HepG2 (cell line): Measurements from ENCODE around the gene PSMB10. TPM values are rescaled to one million over a fixed set of nuclear protein-coding genes. Genes with fewer than 3 reads are reported as not detected.

Experiments
- CEBPB ChIP-seq: IDR thresholded peaks from 2 replicates; pipeline ENCODE4 v1.6.1; 2011; ENCODE audit warnings: low read depth, low read length, improper control_type of control experiment, borderline replicate concordance
- ELF1 ChIP-seq: sonication (generic); formaldehyde crosslinking; IDR thresholded peaks from 2 replicates; pipeline ENCODE4 v1.4.0; 2020; ENCODE audit warnings: missing genetic modification reagents
- KDM2A ChIP-seq: sonication (generic); formaldehyde crosslinking; IDR thresholded peaks from 2 replicates; pipeline ENCODE4 v1.4.0; 2020; ENCODE audit warnings: low read depth, missing genetic modification reagents, borderline replicate concordance
- SSRP1 ChIP-seq: IDR thresholded peaks from 2 replicates; pipeline ENCODE4 v1.6.1; 2016; ENCODE audit warnings: control low read depth
- ZMYM4 ChIP-seq: sonication (generic); formaldehyde crosslinking; IDR thresholded peaks from 2 replicates; pipeline ENCODE4 v1.8.1; 2023; ENCODE audit warnings: mild to moderate bottlenecking, missing genetic modification reagents
- ZNF224 ChIP-seq: sonication (generic); formaldehyde crosslinking; IDR thresholded peaks from 2 replicates; pipeline ENCODE4 v1.5.0; 2020; ENCODE audit warnings: mild to moderate bottlenecking, missing genetic modification reagents
- ZNF354B ChIP-seq: sonication (generic); formaldehyde crosslinking; IDR thresholded peaks from 2 replicates; pipeline ENCODE4 v1.8.0; 2022; ENCODE audit warnings: mild to moderate bottlenecking, missing genetic modification reagents
- ZNF670 ChIP-seq: sonication (generic); formaldehyde crosslinking; IDR thresholded peaks from 2 replicates; pipeline ENCODE4 v1.8.0; 2022; ENCODE audit warnings: mild to moderate bottlenecking, missing genetic modification reagents, borderline replicate concordance
- ZNF703 ChIP-seq: sonication (generic); formaldehyde crosslinking; IDR thresholded peaks from 2 replicates; pipeline ENCODE4 v1.5.1; 2020; ENCODE audit warnings: missing genetic modification reagents, mild to moderate bottlenecking, moderate library complexity, borderline replicate concordance
- ZNF781 ChIP-seq: sonication (generic); formaldehyde crosslinking; IDR thresholded peaks from 2 replicates; pipeline ENCODE4 v1.5.1; 2020; ENCODE audit warnings: borderline replicate concordance, mild to moderate bottlenecking, missing genetic modification reagents; ENCODE audit errors: not compliant biosample characterization
- ZNF841 ChIP-seq: sonication (generic); formaldehyde crosslinking; IDR thresholded peaks from 2 replicates; pipeline ENCODE4 v1.8.1; 2023; ENCODE audit warnings: missing genetic modification reagents, borderline replicate concordance
- polyA plus RNA-seq, 8 experiments: library from polyadenylated mRNA; depleted of rRNA in 3 of 8; stranded (reverse) in 7 of 8; unstranded in 1 of 8; fragments of >200 nt; fragmentation: Illumina TruSeq in 4 of 8; extraction: Trizol in 4 of 8; gene quantifications; 2 replicates each; pipeline versions ENCODE4 v1.2.1 to v1.2.3, GENCODE V29; 2011 to 2016; ENCODE audit warnings: low read depth in 4 of 8, missing spikeins in 1 of 8, mixed read lengths in 1 of 8; ENCODE audit not compliant: insufficient read depth in 1 of 8
- total RNA-seq, 5 experiments: library from RNA; depleted of rRNA; stranded (reverse); fragments of >200 nt; fragmentation: Illumina TruSeq; extraction: Trizol; gene quantifications; 2 replicates each; pipeline ENCODE4 v1.2.3, GENCODE V29; 2016; ENCODE audit warnings: low read depth in 1 of 5
- TF ChIP-seq, protein P1 (sequence below): sonication (generic); formaldehyde crosslinking; IDR thresholded peaks from 2 replicates; pipeline ENCODE4 v1.5.1; 2020; ENCODE audit warnings: mild to moderate bottlenecking, missing genetic modification reagents, moderate library complexity
- TF ChIP-seq, protein P2 (sequence below): sonication (generic); formaldehyde crosslinking; IDR thresholded peaks from 2 replicates; pipeline ENCODE4 v1.8.1; 2023; ENCODE audit warnings: mild to moderate bottlenecking, moderate library complexity, missing genetic modification reagents
- TF ChIP-seq, protein P3 (sequence below): sonication (generic); formaldehyde crosslinking; IDR thresholded peaks from 2 replicates; pipeline ENCODE4 v1.4.0; 2020; ENCODE audit warnings: mild to moderate bottlenecking, missing genetic modification reagents
- TF ChIP-seq, protein P4 (sequence below): IDR thresholded peaks from 2 replicates; pipeline ENCODE4 v1.6.1; 2016; ENCODE audit warnings: mild to moderate bottlenecking, missing biosample characterization, missing genetic modification reagents

Gene PSMB10
- total and polyA plus RNA-seq, 2 of the 13 experiments (the other 11 are each of a cell fraction or from before 2014, with no cell fraction given) = 12.7 to 65.9 TPM

DNA sequence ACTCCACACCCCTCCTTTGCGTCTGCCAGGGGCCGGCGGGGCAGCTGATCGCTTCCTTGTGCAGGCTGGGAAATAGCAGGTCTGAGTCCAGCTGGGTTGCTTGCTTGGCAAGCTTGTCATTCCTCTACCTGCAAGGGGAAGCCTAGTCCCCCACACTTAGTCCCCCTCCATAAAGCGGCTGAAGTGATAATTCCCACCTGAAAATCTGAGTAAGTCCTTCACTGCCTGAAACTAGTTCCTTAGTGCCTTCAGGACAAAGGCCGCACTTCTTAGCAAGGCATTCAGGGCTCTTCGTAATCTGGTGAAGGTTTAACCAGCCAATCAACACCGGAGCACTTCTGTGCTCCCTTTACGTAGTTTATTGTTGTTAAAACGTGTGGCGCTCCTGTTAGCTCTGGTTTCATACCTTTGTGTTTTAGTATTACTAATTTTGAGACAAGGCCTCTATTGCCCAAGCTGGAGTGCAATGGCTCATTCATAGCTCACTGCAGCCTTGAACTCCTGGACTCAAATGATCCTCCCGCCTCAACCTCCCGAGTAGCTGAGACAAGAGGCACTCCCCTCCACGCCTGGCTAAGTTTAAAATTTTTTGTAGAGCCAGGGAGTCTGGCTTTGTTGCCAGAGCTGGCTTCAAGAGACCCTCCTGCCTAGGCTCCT is 42.8 kb downstream of the PSMB10 start (continued):
- TF ChIP-seq KDM2A (CRISPR knock-in tag) (0 out of 2 replicates have a peak, but pooled peaks have one; percentile 14), ZNF841 (0 out of 2 replicates have a peak, but pooled peaks have one; percentile 43), CEBPB (peak; percentile 60; the same call in 1 of the 2 replicates), SSRP1 (CRISPR knock-in tag) (no peak), ELF1 (peak; percentile 42; the same call in 1 of the 2 replicates), ZNF781 (CRISPR knock-in tag) (peak; percentile 33), ZNF703 (CRISPR knock-in tag) (peak; percentile 81; the same call in 1 of the 2 replicates), ZNF670 (CRISPR knock-in tag) (0 out of 2 replicates have a peak, but pooled peaks have one; percentile 0), ZNF224 (CRISPR knock-in tag) (peak; percentile 16; the same call in 1 of the 2 replicates), ZMYM4 (CRISPR knock-in tag) (0 out of 2 replicates have a peak, but pooled peaks have one; percentile 17), ZNF354B (0 out of 2 replicates have a peak, but pooled peaks have one; percentile 10)
- TF ChIP-seq, protein P1, sequence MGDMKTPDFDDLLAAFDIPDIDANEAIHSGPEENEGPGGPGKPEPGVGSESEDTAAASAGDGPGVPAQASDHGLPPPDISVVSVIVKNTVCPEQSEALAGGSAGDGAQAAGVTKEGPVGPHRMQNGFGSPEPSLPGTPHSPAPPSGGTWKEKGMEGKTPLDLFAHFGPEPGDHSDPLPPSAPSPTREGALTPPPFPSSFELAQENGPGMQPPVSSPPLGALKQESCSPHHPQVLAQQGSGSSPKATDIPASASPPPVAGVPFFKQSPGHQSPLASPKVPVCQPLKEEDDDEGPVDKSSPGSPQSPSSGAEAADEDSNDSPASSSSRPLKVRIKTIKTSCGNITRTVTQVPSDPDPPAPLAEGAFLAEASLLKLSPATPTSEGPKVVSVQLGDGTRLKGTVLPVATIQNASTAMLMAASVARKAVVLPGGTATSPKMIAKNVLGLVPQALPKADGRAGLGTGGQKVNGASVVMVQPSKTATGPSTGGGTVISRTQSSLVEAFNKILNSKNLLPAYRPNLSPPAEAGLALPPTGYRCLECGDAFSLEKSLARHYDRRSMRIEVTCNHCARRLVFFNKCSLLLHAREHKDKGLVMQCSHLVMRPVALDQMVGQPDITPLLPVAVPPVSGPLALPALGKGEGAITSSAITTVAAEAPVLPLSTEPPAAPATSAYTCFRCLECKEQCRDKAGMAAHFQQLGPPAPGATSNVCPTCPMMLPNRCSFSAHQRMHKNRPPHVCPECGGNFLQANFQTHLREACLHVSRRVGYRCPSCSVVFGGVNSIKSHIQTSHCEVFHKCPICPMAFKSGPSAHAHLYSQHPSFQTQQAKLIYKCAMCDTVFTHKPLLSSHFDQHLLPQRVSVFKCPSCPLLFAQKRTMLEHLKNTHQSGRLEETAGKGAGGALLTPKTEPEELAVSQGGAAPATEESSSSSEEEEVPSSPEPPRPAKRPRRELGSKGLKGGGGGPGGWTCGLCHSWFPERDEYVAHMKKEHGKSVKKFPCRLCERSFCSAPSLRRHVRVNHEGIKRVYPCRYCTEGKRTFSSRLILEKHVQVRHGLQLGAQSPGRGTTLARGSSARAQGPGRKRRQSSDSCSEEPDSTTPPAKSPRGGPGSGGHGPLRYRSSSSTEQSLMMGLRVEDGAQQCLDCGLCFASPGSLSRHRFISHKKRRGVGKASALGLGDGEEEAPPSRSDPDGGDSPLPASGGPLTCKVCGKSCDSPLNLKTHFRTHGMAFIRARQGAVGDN (CRISPR knock-in tag) = 0 out of 2 replicates have a peak, but pooled peaks have one; percentile 67
- TF ChIP-seq, protein P2, sequence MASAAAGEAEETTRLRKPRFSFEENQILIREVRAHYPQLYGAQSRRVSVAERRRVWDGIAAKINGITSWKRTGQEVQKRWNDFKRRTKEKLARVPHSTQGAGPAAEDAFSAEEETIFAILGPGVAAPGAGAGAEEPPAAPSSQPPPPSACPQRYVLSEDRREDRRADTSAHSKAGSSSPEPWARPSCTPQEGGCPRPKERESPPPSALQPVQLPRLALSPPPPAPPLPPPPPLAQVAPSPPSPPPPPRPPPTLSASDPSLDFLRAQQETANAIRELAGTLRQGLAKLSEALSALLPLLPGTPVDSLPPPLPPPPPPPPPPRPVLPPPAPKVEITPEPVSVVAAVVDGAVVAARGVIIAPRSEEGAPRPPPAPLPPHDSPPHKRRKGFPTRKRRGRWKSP (CRISPR knock-in tag) = peak; percentile 52; the same call in 1 of the 2 replicates
- TF ChIP-seq, protein P3, sequence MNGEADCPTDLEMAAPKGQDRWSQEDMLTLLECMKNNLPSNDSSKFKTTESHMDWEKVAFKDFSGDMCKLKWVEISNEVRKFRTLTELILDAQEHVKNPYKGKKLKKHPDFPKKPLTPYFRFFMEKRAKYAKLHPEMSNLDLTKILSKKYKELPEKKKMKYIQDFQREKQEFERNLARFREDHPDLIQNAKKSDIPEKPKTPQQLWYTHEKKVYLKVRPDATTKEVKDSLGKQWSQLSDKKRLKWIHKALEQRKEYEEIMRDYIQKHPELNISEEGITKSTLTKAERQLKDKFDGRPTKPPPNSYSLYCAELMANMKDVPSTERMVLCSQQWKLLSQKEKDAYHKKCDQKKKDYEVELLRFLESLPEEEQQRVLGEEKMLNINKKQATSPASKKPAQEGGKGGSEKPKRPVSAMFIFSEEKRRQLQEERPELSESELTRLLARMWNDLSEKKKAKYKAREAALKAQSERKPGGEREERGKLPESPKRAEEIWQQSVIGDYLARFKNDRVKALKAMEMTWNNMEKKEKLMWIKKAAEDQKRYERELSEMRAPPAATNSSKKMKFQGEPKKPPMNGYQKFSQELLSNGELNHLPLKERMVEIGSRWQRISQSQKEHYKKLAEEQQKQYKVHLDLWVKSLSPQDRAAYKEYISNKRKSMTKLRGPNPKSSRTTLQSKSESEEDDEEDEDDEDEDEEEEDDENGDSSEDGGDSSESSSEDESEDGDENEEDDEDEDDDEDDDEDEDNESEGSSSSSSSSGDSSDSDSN = 0 out of 2 replicates have a peak, but pooled peaks have one; percentile 15
- TF ChIP-seq, protein P4, sequence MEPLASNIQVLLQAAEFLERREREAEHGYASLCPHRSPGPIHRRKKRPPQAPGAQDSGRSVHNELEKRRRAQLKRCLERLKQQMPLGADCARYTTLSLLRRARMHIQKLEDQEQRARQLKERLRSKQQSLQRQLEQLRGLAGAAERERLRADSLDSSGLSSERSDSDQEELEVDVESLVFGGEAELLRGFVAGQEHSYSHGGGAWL = 0 out of 2 replicates have a peak, but pooled peaks have one; percentile 11
